OCI-M2 (cell line): ENCODE data around the gene SPRR2A.
"Not testable (repeated sequence)": the region's sequence is repeated elsewhere in the genome, so short reads cannot be mapped to it uniquely, and the experiment has no call there.

ENCODE experiments used
- DNase-seq: peaks from one replicate; lab custom pipeline; 2025; ENCODE audit not compliant: unreplicated experiment; lab: John Stamatoyannopoulos, UW

The SPRR2A gene

GRCh38 chr1:153025797-153026196 lies 31.5 kb downstream of the SPRR2A start:
- no peak for DNase-seq

- DNase-seq = no peak
These were observed 32.9 kb downstream of the SPRR2A start for GRCh38 chr1:153024413-153024812.

- DNase-seq = no peak
These were observed 34.2 kb downstream of the SPRR2A start for GRCh38 chr1:153023109-153023508.

GRCh38 chr1:153022340-153022739 lies 35.0 kb downstream of the SPRR2A start:
- DNase-seq = not testable (repeated sequence)

- DNase-seq = not testable (repeated sequence)
These were observed 35.5 kb downstream of the SPRR2A start for GRCh38 chr1:153021829-153022228.

GRCh38 chr1:153011235-153011758 lies 46.0 kb downstream of the SPRR2A start:
- not testable (repeated sequence) for DNase-seq
